Measurements from ENCODE around the gene SPATS2.

SPATS2 gene

GRCh38 chr12:49555631-49556390 lies 188.5 kb downstream of the SPATS2 start:
- Histone ChIP-seq H3K4me1 (ENCODE audit: control insufficient read depth, insufficient read depth, low read length, unreplicated experiment) (no peaks in the 10 kb centered on the region), H3K79me2 (ENCODE audit: control insufficient read depth, insufficient read depth, low read length, unreplicated experiment) (no peaks in the 10 kb centered on the region), H3K4me3 (ENCODE audit: low read depth, low read length) (no peak overlapping the region), H3K27ac (ENCODE audit: low read depth, low read length) (no peak overlapping the region), H3K36me3 (ENCODE audit: insufficient read depth, low read length) (0 out of 2 replicates have a peak, but pooled peaks cover 3% of the 10 kb centered on the region), H3K27me3 (ENCODE audit: insufficient read depth, low read length) (no peaks in the 10 kb centered on the region), H2AFZ (ENCODE audit: low read length, unreplicated experiment) (no peak overlapping the region)

- Histone ChIP-seq H3K4me3 (ENCODE audit: low read depth, low read length) (no peak overlapping the region), H3K4me1 (ENCODE audit: control insufficient read depth, insufficient read depth, low read length, unreplicated experiment) (no peaks in the 10 kb centered on the region), H3K36me3 (ENCODE audit: insufficient read depth, low read length) (0 out of 2 replicates have a peak, but pooled peaks cover 3% of the 10 kb centered on the region), H2AFZ (ENCODE audit: low read length, unreplicated experiment) (no peak overlapping the region), H3K27me3 (ENCODE audit: insufficient read depth, low read length) (no peaks in the 10 kb centered on the region), H3K27ac (ENCODE audit: low read depth, low read length) (no peak overlapping the region), H3K79me2 (ENCODE audit: control insufficient read depth, insufficient read depth, low read length, unreplicated experiment) (no peaks in the 10 kb centered on the region)
These were observed 189.3 kb downstream of the SPATS2 start for GRCh38 chr12:49556391-49557186.

- H3K27me3 ChIP-seq (ENCODE audit: insufficient read depth, low read length), result no peaks in the 10 kb centered on the region
- 0 out of 2 replicates have a peak, but pooled peaks cover 3% of the 10 kb centered on the region for H3K36me3 ChIP-seq (ENCODE audit: insufficient read depth, low read length)
These were observed 190.1 kb downstream of the SPATS2 start for GRCh38 chr12:49557187-49557916.

GRCh38 chr12:49557917-49558215 lies 190.6 kb downstream of the SPATS2 start:
- Histone ChIP-seq H3K4me3 (ENCODE audit: low read depth, low read length) (no peak overlapping the region), H3K4me1 (ENCODE audit: control insufficient read depth, insufficient read depth, low read length, unreplicated experiment) (no peaks in the 10 kb centered on the region), H3K79me2 (ENCODE audit: control insufficient read depth, insufficient read depth, low read length, unreplicated experiment) (no peaks in the 10 kb centered on the region), H3K36me3 (ENCODE audit: insufficient read depth, low read length) (0 out of 2 replicates have a peak, but pooled peaks cover 3% of the 10 kb centered on the region), H3K27me3 (ENCODE audit: insufficient read depth, low read length) (no peaks in the 10 kb centered on the region), H3K27ac (ENCODE audit: low read depth, low read length) (no peak overlapping the region), H2AFZ (ENCODE audit: low read length, unreplicated experiment) (no peak overlapping the region)

More at GRCh38 chr12:49557187-49557916, 190.1 kb downstream of the SPATS2 start:
- Histone ChIP-seq H3K27ac (ENCODE audit: low read depth, low read length) (no peak overlapping the region), H2AFZ (ENCODE audit: low read length, unreplicated experiment) (no peak overlapping the region), H3K4me3 (ENCODE audit: low read depth, low read length) (no peak overlapping the region), H3K4me1 (ENCODE audit: control insufficient read depth, insufficient read depth, low read length, unreplicated experiment) (no peaks in the 10 kb centered on the region), H3K79me2 (ENCODE audit: control insufficient read depth, insufficient read depth, low read length, unreplicated experiment) (no peaks in the 10 kb centered on the region)

- Histone ChIP-seq H3K4me3 (ENCODE audit: low read depth, low read length) (no peak overlapping the region), H3K79me2 (ENCODE audit: control insufficient read depth, insufficient read depth, low read length, unreplicated experiment) (no peaks in the 10 kb centered on the region), H3K27ac (ENCODE audit: low read depth, low read length) (no peak overlapping the region), H2AFZ (ENCODE audit: low read length, unreplicated experiment) (no peak overlapping the region), H3K36me3 (ENCODE audit: insufficient read depth, low read length) (0 out of 2 replicates have a peak, but pooled peaks cover 3% of the 10 kb centered on the region), H3K4me1 (ENCODE audit: control insufficient read depth, insufficient read depth, low read length, unreplicated experiment) (no peaks in the 10 kb centered on the region), H3K27me3 (ENCODE audit: insufficient read depth, low read length) (no peaks in the 10 kb centered on the region)
These were observed 191.3 kb downstream of the SPATS2 start for GRCh38 chr12:49558526-49558925.

- no peak overlapping the region for H3K27ac ChIP-seq (ENCODE audit: low read depth, low read length)
- no peaks in the 10 kb centered on the region for H3K79me2 ChIP-seq (ENCODE audit: control insufficient read depth, insufficient read depth, low read length, unreplicated experiment)
- no peaks in the 10 kb centered on the region for H3K27me3 ChIP-seq (ENCODE audit: insufficient read depth, low read length)
- H2AFZ ChIP-seq (ENCODE audit: low read length, unreplicated experiment), result no peak overlapping the region
- no peaks in the 10 kb centered on the region for H3K4me1 ChIP-seq (ENCODE audit: control insufficient read depth, insufficient read depth, low read length, unreplicated experiment)
- 0 out of 2 replicates have a peak, but pooled peaks cover 3% of the 10 kb centered on the region for H3K36me3 ChIP-seq (ENCODE audit: insufficient read depth, low read length)
- H3K4me3 ChIP-seq (ENCODE audit: low read depth, low read length), result no peak overlapping the region
These were observed 191.9 kb downstream of the SPATS2 start for GRCh38 chr12:49559011-49559675.

GRCh38 chr12:49560695-49561094 lies 193.4 kb downstream of the SPATS2 start:
- no peak overlapping the region for H3K27ac ChIP-seq (ENCODE audit: low read depth, low read length)
- no peaks in the 10 kb centered on the region for H3K79me2 ChIP-seq (ENCODE audit: control insufficient read depth, insufficient read depth, low read length, unreplicated experiment)
- no peak overlapping the region for H2AFZ ChIP-seq (ENCODE audit: low read length, unreplicated experiment)
- H3K36me3 ChIP-seq (ENCODE audit: insufficient read depth, low read length), result peaks cover 3% of the 10 kb centered on the region; the same call in 1 of the 2 replicates
- H3K4me3 ChIP-seq (ENCODE audit: low read depth, low read length), result no peak overlapping the region
- no peaks in the 10 kb centered on the region for H3K4me1 ChIP-seq (ENCODE audit: control insufficient read depth, insufficient read depth, low read length, unreplicated experiment)
- no peaks in the 10 kb centered on the region for H3K27me3 ChIP-seq (ENCODE audit: insufficient read depth, low read length)

GRCh38 chr12:49562233-49562632 lies 195.0 kb downstream of the SPATS2 start:
- peaks cover 6% of the 10 kb centered on the region for H3K4me1 ChIP-seq (ENCODE audit: control insufficient read depth, insufficient read depth, low read length, unreplicated experiment)
- H3K27me3 ChIP-seq (ENCODE audit: insufficient read depth, low read length), result no peaks in the 10 kb centered on the region
- peaks cover 14% of the 10 kb centered on the region for H3K79me2 ChIP-seq (ENCODE audit: control insufficient read depth, insufficient read depth, low read length, unreplicated experiment)
- no peak overlapping the region for H3K4me3 ChIP-seq (ENCODE audit: low read depth, low read length)
- peaks cover 3% of the 10 kb centered on the region; the same call in 1 of the 2 replicates for H3K36me3 ChIP-seq (ENCODE audit: insufficient read depth, low read length)
- H2AFZ ChIP-seq (ENCODE audit: low read length, unreplicated experiment), result no peak overlapping the region
- H3K27ac ChIP-seq (ENCODE audit: low read depth, low read length), result no peak overlapping the region

GRCh38 chr12:49562831-49563230 lies 195.6 kb downstream of the SPATS2 start:
- Histone ChIP-seq H3K4me1 (ENCODE audit: control insufficient read depth, insufficient read depth, low read length, unreplicated experiment) (peaks cover 6% of the 10 kb centered on the region), H2AFZ (ENCODE audit: low read length, unreplicated experiment) (no peak overlapping the region), H3K27me3 (ENCODE audit: insufficient read depth, low read length) (no peaks in the 10 kb centered on the region), H3K4me3 (ENCODE audit: low read depth, low read length) (no peak overlapping the region), H3K27ac (ENCODE audit: low read depth, low read length) (no peak overlapping the region), H3K36me3 (ENCODE audit: insufficient read depth, low read length) (peaks cover 3% of the 10 kb centered on the region; the same call in 1 of the 2 replicates), H3K79me2 (ENCODE audit: control insufficient read depth, insufficient read depth, low read length, unreplicated experiment) (peaks cover 18% of the 10 kb centered on the region)

Measured in ACC112 (cell line).